PC-9 (cell line): Measurements from ENCODE around the gene MAST2.

Experiments used
- EZH2 ChIP-seq: fragments of 200-600 bp; sonication (generic); IDR thresholded peaks from 2 replicates; pipeline ENCODE4 v1.8.0; 2017; ENCODE audit warnings: antibody characterized with exemption, low read depth
- TF ChIP-seq, protein P1 (sequence below): fragments of 200-600 bp; sonication (generic); conservative IDR thresholded peaks from 2 replicates; pipeline ENCODE4 v1.6.1; 2017; ENCODE audit warnings: mixed run types, antibody characterized with exemption, mild to moderate bottlenecking, moderate library complexity

DNA sequence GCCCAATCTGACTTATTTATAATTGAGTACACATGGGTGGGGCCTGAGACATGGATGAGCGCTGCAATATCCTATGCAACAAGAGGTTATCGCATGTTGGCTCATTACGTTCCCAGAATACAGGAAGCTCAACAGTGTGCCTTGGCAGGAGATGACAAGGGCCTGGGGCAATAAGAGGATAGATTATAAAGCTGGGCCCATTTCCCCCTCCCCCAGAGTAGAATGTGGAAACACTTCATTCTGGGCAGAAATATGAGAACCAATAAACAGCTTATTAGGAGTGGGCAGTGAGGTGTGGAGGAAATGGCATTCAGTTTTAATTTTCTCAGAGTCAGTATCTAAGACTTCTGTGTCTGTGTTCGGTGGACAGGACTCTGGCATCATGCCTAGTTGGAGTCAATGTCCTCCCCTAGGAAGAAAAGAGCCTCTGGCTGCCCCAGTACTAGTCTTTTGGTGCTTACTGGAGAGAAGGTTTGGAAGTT is 236.2 kb downstream of the MAST2 start:
- no peak for TF ChIP-seq EZH2
- TF ChIP-seq, protein P1, sequence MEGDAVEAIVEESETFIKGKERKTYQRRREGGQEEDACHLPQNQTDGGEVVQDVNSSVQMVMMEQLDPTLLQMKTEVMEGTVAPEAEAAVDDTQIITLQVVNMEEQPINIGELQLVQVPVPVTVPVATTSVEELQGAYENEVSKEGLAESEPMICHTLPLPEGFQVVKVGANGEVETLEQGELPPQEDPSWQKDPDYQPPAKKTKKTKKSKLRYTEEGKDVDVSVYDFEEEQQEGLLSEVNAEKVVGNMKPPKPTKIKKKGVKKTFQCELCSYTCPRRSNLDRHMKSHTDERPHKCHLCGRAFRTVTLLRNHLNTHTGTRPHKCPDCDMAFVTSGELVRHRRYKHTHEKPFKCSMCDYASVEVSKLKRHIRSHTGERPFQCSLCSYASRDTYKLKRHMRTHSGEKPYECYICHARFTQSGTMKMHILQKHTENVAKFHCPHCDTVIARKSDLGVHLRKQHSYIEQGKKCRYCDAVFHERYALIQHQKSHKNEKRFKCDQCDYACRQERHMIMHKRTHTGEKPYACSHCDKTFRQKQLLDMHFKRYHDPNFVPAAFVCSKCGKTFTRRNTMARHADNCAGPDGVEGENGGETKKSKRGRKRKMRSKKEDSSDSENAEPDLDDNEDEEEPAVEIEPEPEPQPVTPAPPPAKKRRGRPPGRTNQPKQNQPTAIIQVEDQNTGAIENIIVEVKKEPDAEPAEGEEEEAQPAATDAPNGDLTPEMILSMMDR: no peak
